Upper lobe of left lung (tissue), 6 donors: ENCODE results near the gene CYB5R3. TPM values are rescaled to one million over a fixed set of nuclear protein-coding genes. Genes with fewer than 3 reads are reported as not detected.

Experiments used
- ATAC-seq, 2 donors: fragments of 200-7000 bp; cut with Tn5 transposase; one replicate each; pipeline ENCODE4 v1.9.1; 2022; ENCODE audit warnings: mild to moderate bottlenecking in 2 of 2, moderate library complexity in 2 of 2; ENCODE audit not compliant: low FRiP score in 2 of 2
- DNase-seq, 2 donors: peaks; one replicate each; pipeline ENCODE4 v3.0.0-alpha.2; 2019 to 2020
- H3K27ac ChIP-seq, 4 donors: fragments of 200-600 bp; sonication (generic); one replicate each; pipeline ENCODE4 v1.5.1; 2016 to 2019
- H3K27me3 ChIP-seq, 4 donors: fragments of 200-600 bp; sonication (generic); one replicate each; pipeline ENCODE4 v1.5.1; 2017 to 2019
- H3K36me3 ChIP-seq, 4 donors: fragments of 200-600 bp; sonication (generic); one replicate each; pipeline ENCODE4 v1.5.1; 2016 to 2019
- H3K4me1 ChIP-seq, 4 donors: fragments of 200-600 bp; sonication (generic); one replicate each; pipeline ENCODE4 v1.5.1; 2018 to 2019
- H3K4me3 ChIP-seq, 4 donors: fragments of 200-600 bp; sonication (generic); one replicate each; pipeline ENCODE4 v1.5.1; 2017 to 2019; ENCODE audit warnings: mild to moderate bottlenecking in 2 of 4, moderate library complexity in 1 of 4
- H3K9me3 ChIP-seq, 4 donors: fragments of 200-600 bp; sonication (generic); one replicate each; pipeline ENCODE4 v1.5.1; 2018 to 2019
- EP300 ChIP-seq, 4 donors: sonication (generic); formaldehyde crosslinking; IDR thresholded peaks; one replicate each; pipeline ENCODE4 v1.5.1; 2017; ENCODE audit warnings: antibody characterized with exemption in 4 of 4, control low read depth in 2 of 4
- POLR2A ChIP-seq, 4 donors: fragments of 450-650 bp; IDR thresholded peaks; one replicate each; pipeline ENCODE4 v1.5.1; 2016 to 2017; ENCODE audit warnings: antibody characterized with exemption in 4 of 4, mild to moderate bottlenecking in 2 of 4
- POLR2AphosphoS5 ChIP-seq, 2 donors: sonication (generic); formaldehyde crosslinking; IDR thresholded peaks; one replicate each; pipeline ENCODE4 v1.5.1; 2017; ENCODE audit warnings: antibody characterized with exemption in 2 of 2
- WGBS, 2 donors: methylation state at CpG; one replicate each; pipeline ENCODE4 v1.1.5; 2017 to 2018; 5-methylcytosine and 5-hydroxymethylcytosine counted together
- total RNA-seq, 6 donors: library from RNA; depleted of rRNA in 4 of 6; stranded (reverse); fragments of >200 nt in 4 of 6; gene quantifications; one replicate each; pipeline versions ENCODE4 v1.1.0 to v1.2.1, GENCODE V29; 2016 to 2021
- TF ChIP-seq, protein P1 (sequence below), 6 experiments: fragments of 450-650 bp in 4 of 6; fragments of 200-600 bp in 2 of 6; sonication (generic) in 2 of 6; IDR thresholded peaks; one replicate each; pipeline ENCODE4 v1.5.1; 2016 to 2019; ENCODE audit warnings: antibody characterized with exemption in 6 of 6
- donor health status: DM: no; HTN: no; CAD: no; lungs with moderate emphysema.
- donor health status: DM: no; HTN: yes; CAD: no; lungs with severe emphysema.

Gene CYB5R3
- total RNA-seq, 6 donors from 2014 or later: 79.6 to 265 (median 220) TPM

DNA sequence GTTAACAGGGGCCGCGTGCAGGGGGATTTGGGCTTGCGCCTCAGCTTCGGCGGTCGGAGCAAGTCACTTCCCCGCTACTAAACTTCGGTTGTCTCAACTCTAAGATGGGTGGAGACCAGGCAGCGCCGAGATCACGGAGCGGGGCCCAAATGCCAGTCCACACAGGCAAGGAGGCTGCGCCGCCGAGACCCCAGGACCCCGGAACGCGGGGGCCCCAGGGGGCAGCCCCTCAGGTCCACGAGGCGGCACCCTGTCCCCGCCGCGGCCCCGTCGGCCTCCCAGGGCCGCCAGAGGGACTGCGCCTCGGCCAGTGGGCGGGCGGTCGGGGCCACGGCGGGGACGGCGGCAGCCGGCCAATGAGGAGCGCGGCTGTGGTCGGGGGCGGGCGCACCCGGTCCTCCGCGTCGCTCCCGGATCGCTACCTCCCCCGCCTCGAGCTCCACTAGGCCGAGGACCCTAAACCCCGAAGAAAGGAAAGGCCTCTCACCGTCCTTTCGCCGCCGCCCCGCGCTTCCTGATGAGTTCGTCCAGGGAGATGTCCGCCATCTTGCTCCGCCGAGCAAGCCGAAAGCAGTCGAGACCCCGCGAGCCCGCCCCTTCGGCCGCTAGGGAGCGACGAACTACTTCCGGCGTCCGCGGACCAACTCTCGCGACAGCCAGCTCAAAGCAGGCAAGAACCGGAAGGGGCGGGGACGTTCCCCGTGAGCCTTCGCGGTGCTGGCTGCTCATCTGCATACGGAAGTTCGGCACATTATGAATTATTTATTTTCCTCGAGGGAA is 34.7 kb downstream of the CYB5R3 start, which contains the start of gene POLDIP3:
Gene POLDIP3, minus strand, starts transcription at position 572 of the 780 bp plus-strand sequence. Its CDS starts 26 bp downstream, at position 546.
- peak; percentile 95 to 96 for ATAC-seq
- peaks cover 48 to 65% (median 59%) of the 10 kb centered on the region in 4 donors for H3K4me1 ChIP-seq
- WGBS, 2 donors: 0% methylated on average over 19 to 42 of the region's 85 CpGs

DNA sequence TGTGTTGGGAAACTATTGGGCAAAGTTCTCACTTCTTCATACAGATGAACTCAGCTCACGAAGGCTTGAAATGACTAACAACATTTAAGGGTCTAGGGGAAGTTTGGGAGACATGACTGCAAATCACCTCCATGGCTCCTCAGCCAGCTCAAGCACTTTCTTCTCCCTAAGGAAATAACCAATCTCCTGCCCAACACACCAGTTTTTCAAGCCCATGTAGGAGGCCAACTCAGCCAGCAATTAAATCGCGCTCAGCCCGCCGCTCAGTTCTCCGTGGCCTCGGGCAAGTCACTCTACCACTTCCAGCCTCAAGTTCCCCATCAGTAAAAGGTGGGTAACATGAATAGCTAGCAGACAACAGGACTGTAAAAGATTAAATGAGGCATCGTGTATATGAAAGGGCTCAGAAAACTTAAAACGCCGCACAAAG is 35.3 kb downstream of the CYB5R3 start:
- H3K36me3 ChIP-seq: peaks cover 0 to 8% (median 2%) of the 10 kb centered on the region in 4 donors
- TF ChIP-seq, protein P1, sequence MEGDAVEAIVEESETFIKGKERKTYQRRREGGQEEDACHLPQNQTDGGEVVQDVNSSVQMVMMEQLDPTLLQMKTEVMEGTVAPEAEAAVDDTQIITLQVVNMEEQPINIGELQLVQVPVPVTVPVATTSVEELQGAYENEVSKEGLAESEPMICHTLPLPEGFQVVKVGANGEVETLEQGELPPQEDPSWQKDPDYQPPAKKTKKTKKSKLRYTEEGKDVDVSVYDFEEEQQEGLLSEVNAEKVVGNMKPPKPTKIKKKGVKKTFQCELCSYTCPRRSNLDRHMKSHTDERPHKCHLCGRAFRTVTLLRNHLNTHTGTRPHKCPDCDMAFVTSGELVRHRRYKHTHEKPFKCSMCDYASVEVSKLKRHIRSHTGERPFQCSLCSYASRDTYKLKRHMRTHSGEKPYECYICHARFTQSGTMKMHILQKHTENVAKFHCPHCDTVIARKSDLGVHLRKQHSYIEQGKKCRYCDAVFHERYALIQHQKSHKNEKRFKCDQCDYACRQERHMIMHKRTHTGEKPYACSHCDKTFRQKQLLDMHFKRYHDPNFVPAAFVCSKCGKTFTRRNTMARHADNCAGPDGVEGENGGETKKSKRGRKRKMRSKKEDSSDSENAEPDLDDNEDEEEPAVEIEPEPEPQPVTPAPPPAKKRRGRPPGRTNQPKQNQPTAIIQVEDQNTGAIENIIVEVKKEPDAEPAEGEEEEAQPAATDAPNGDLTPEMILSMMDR (IDR thresholded peaks at IDR 0.05): no peak
- TF ChIP-seq EP300 (IDR thresholded peaks at IDR 0.05) (no peak), POLR2AphosphoS5 (IDR thresholded peaks at IDR 0.05) (no peak), POLR2A (IDR thresholded peaks at IDR 0.05) (no peak)
- peaks cover 54 to 71% (median 65%) of the 10 kb centered on the region in 4 donors for H3K4me1 ChIP-seq
- H3K27ac ChIP-seq: peak overlapping the region; percentile 95 to 99 (median 98)
- peak overlapping the region; percentile 62 to 93 (median 75) for H3K4me3 ChIP-seq
- H3K9me3 ChIP-seq: no peaks in the 10 kb centered on the region
- DNase-seq (no peak), ATAC-seq (no peak)
- no peaks in the 10 kb centered on the region for H3K27me3 ChIP-seq
- 0 to 1% methylated on average over 10 of the region's 10 CpGs for WGBS, 2 donors

More for the DNA sequence above, 34.7 kb downstream of the CYB5R3 start, which contains the start of gene POLDIP3:
- Histone ChIP-seq H3K27ac (peak within 1 kb of the TSS; percentile 95 to 99 (median 98)), H3K4me3 (peak within 1 kb of the TSS; percentile 62 to 93 (median 75)), H3K9me3 (no peaks in the 10 kb centered on the region), H3K27me3 (no peaks in the 10 kb centered on the region), H3K36me3 (peaks cover 0 to 14% (median 7%) of the 10 kb centered on the region in 4 donors)
- TF ChIP-seq POLR2A (IDR thresholded peaks at IDR 0.05) (peak in 3 of 4 donors; percentile 71 to 84 (median 84)), POLR2AphosphoS5 (IDR thresholded peaks at IDR 0.05) (peak in 1 of 2 donors; percentile 89), EP300 (IDR thresholded peaks at IDR 0.05) (no peak)
- TF ChIP-seq, protein P1 (IDR thresholded peaks at IDR 0.05): peak in 5 of 6 experiments; percentile 32 to 75 (median 52)
- DNase-seq: peak; percentile 99

DNA sequence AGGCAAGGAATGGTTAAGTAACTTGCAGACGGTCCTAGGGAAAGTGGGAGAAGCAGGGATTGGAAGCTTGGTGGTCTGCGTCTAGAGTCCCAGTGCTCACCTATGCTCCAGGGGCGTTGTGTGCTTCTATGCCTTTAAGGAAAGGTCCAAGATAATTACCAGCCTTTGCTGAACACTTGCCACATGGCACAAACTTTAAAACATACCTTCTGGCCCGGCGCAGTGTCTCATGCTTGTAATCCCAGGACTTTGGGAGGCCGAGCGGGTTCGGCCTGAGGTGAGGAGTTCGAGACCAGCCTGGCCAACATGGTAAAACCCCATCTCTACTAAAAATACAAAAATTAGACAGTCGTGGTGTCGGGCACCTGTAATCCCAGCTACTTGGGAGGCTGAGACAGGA is 36.9 kb downstream of the CYB5R3 start:
- WGBS, 2 donors: 71 to 75% methylated on average over 9 to 11 of the region's 11 CpGs

DNA sequence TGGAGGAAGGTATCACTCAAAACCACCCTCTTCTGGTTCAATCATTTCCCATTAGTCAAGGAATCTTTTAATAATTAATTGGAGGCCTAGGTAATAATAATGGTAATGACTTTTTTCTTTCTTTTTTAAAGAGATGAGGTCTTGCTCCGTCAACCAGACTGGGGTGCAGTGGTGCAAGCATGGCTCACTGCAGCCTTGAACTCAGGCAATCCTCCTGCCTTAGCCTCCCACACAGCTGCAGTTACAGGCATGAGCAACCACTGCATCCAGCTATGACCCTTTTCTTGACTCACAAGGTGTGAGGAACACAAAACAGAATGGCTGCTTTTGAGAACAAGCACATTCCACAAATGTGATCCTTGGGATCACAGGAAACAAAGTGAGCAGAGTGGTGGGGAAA is 38.1 kb downstream of the CYB5R3 start:
- Histone ChIP-seq H3K4me1 (peaks cover 60 to 72% (median 62%) of the 10 kb centered on the region in 4 donors), H3K36me3 (peaks cover 0 to 11% (median 0%) of the 10 kb centered on the region in 4 donors), H3K27ac (peak overlapping the region in 3 of 4 donors; percentile 58 to 98 (median 95)), H3K27me3 (no peaks in the 10 kb centered on the region), H3K4me3 (no peak overlapping the region), H3K9me3 (no peaks in the 10 kb centered on the region)
- peak in 1 of 2 donors; percentile 10 for TF ChIP-seq POLR2AphosphoS5 (IDR thresholded peaks at IDR 0.05)
- TF ChIP-seq, protein P1 (IDR thresholded peaks at IDR 0.05): no peak
- ATAC-seq (no peak), DNase-seq (no peak)
- 67 to 100% methylated on average over 1 of the region's 1 CpG for WGBS, 2 donors

More for the DNA sequence above, 36.9 kb downstream of the CYB5R3 start:
- no peak for DNase-seq
- Histone ChIP-seq H3K27me3 (no peaks in the 10 kb centered on the region), H3K36me3 (peaks cover 0 to 11% (median 0%) of the 10 kb centered on the region in 4 donors), H3K4me3 (peak overlapping the region in 1 of 4 donors; percentile 93), H3K4me1 (peaks cover 65 to 84% (median 71%) of the 10 kb centered on the region in 4 donors), H3K9me3 (no peaks in the 10 kb centered on the region), H3K27ac (peak overlapping the region in 3 of 4 donors; percentile 95 to 99 (median 98))
- ATAC-seq: no peak
- TF ChIP-seq EP300 (IDR thresholded peaks at IDR 0.05): no peak
- TF ChIP-seq, protein P1 (IDR thresholded peaks at IDR 0.05): no peak
- TF ChIP-seq POLR2A (IDR thresholded peaks at IDR 0.05): no peak
- TF ChIP-seq POLR2AphosphoS5 (IDR thresholded peaks at IDR 0.05): no peak
